Renal cortex interstitium (tissue), 11 donors: ENCODE data around the gene GAA. TPM values are rescaled to one million over a fixed set of nuclear protein-coding genes. Genes with fewer than 3 reads are reported as not detected.

ENCODE experiments used
- DNase-seq, 11 donors: peaks; one replicate each; pipeline ENCODE4 v3.0.0-alpha.2; 2013; ENCODE audit warnings: low read depth in 9 of 11, low spot score in 4 of 11; ENCODE audit errors: extremely low read depth in 1 of 11
- polyA plus RNA-seq, 3 donors: library from polyadenylated mRNA; unstranded; fragments of 120-200 nt; gene quantifications; one replicate each; pipeline ENCODE4 v1.2.1, GENCODE V29; 2013; ENCODE audit not compliant: insufficient read length in 3 of 3

GAA gene
- polyA plus RNA-seq, 3 donors: 24.5 to 54.1 (median 42.4) TPM

DNA sequence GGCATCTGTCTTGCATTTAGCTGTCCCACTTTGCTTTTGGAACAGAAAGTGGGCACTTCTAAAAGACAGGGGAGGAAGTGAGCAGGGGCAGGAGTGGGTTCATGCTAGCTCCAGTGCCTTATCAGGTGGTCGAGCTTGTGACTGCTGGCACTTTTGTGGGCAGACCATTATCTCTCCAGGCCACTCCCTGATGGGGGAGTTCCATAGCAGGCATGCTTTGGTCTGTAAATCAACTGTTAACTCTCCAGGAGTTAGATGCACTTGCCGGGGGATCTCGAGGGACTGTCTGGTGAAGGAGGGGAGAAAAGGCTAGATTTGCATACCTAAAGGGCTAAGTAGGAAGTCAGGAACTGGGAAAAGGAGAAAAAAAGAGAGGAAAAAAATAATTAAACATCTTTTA lies 59.2 kb downstream of the GAA start:
- DNase-seq: peak in 1 of 11 donors; percentile 14

DNA sequence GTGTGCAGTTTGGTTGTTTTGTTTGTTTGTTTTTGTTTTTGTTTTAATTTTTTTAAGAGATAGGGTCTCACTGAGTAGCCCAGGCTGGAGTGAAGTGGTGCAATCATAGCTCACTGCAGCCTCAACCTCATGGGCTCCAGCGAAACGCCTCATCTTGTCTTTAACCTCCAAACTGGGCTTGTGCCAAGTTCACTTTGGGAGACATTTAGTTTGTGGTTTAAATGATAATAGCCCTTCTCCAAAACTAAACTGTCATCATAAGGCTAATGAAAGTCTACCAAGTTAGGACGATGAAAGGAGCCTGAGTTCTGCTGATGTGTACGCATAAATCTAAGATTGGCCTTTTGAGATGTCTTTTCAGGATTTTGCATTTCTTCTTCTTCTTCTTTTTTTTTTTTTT lies 62.0 kb downstream of the GAA start:
- no peak for DNase-seq

DNA sequence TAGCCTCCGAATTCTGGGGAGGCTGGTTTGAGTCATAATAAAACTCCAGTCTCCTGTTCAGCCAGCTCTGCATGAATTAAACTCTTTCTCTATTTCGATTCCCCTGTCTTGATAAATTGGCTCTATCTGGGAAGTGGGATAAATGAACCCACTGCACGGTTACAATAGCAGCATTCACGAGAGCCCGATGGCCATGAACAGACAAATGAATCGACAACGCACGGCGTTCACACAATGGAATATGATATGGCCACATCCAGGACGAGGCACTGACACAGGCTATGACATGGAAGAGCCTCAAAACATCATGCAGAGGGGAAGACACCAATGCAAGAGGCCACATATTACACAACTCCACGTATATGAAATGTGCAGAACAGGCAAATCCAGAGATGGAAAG lies 62.8 kb downstream of the GAA start:
- DNase-seq: no peak

DNA sequence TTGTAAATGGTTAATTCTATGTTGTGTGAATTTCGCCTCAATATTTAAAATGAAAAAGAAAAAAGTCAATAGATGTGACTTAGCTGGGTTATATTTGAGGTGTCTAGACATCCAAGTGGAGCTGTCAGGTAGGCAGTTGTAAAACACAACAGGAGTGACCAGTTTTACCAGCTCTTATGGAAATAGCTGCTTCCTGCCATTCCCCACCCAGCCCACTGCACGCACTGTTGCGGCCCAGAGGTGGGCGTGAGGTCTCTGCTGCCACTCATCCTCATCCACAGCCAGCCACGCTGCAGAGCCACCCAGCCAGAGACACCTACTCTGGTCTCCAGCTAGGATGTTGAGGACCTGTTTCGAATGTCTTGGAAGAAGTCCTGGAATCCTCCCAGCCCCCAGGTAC lies 65.1 kb downstream of the GAA start:
- no peak for DNase-seq

DNA sequence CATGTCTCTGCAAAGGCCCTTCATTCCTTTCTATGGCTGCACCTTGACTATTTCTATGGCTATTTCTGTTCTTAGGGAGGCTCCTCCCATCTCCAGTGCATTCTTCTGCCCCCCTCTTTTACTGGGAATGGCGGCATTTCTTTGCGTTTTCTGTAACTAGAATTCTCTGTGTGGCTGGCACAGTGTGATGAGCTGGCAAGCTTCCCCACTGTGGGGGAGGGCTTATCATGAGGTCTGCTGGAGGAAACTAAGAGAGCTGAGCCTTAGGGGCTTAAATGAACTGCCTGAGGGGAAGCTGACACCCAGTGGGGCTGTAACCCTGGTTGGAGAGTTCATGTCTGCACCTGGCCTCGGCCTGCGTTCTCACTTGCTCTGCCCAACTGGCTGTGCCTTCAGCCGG lies 67.0 kb downstream of the GAA start:
- DNase-seq: no peak

DNA sequence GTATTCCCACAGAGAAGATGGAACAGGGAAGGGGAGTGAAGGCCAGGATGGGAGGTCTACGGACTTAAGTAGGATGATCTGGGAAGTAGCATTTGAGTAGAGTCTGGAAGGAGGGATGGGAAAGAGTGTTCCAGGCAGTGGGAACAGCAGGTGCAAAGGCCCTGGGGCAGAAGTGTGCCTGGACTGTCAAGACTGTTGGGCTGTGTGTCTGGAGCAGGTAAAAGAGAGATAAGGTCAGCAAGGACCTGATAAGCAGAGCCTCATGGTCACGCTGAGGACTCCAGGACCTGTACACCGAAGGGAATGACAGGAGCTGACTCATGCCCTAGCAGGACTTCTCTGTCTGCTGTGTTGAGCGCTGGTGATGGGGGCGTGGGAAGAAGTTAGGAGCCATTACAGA lies 67.7 kb downstream of the GAA start:
- DNase-seq: no peak

Other genes with a start within 250 kb of the GAA start
- gene TBC1D16, start 65.7 kb upstream of the GAA start, polyA plus RNA-seq: 10 to 100 TPM; 33.9 to 40.3 (median 40.0) TPM
- 10 to 100 TPM; 12.1 to 21.6 (median 13.8) TPM for gene CCDC40, start 64.9 kb upstream of the GAA start, polyA plus RNA-seq
- gene EIF4A3, start 45.5 kb downstream of the GAA start, polyA plus RNA-seq: 100 to 1,000 TPM in 2 of 3 donors, 10 to 100 TPM in 1; 95.6 to 122 (median 115) TPM
- gene CARD14, start 68.4 kb downstream of the GAA start, polyA plus RNA-seq: 1 to 10 TPM in 1 of 3 donors, under 1 TPM in 2; 0.75 to 2.3 (median 0.92) TPM
- 10 to 100 TPM; 31.1 to 57.1 (median 37.0) TPM for gene SGSH, start 118.8 kb downstream of the GAA start, polyA plus RNA-seq
- 10 to 100 TPM; 22.0 to 33.8 (median 25.1) TPM for gene SLC26A11, start 118.8 kb downstream of the GAA start, polyA plus RNA-seq
- 100 to 1,000 TPM in 1 of 3 donors, 10 to 100 TPM in 2; 62.4 to 112 (median 71.0) TPM for gene RNF213, start 159.3 kb downstream of the GAA start, polyA plus RNA-seq